Islet precursor cell (in vitro differentiated cells): Measurements from ENCODE around the gene UGDH.
"Not testable (repeated sequence)": the region's sequence is repeated elsewhere in the genome, so short reads cannot be mapped to it uniquely, and the experiment has no call there.

ENCODE experiments used
- DNase-seq: peaks from one replicate; pipeline ENCODE4 v3.0.0-alpha.2; 2018

Gene UGDH

DNA sequence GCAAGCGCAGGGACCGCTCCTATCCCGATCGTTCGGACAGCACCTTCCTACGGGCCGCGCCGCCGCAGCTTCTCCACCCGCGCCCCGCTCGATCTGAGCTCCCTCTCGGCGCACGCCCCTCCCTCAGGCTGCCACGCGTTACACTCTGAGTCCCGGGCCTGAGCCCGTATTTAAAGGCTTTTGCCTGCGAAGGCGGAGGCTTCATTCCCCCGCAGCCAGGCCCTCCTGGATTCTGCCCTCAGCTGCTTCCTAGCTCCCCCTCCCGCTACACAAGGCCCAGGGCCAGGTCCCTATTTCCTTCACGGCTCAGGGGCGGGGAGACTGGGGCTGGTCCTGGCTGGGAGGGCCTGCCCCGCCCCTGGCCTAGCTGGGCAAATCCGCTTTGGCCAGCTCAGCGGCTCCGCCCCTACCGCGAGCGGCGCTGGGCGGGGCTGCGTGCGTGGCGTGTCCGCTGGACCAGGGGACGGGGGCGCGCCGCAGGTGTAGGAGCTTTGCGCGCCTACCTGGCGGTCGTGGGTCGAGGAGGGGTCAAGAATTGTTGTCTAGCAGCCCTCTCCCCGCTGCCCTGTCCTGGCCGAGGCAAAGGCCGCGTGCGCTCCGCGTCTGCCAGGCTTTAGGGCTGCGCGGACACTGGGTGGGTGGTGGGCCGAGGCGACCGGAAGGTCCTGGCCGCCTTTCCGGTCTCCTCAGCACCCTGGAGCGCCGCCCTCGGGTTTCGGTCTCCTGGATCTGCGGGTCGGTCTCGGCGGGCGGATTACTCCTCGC, at the start of gene UGDH:
Gene UGDH (minus strand): TSS at position 144 of the 765 bp plus-strand sequence. CDS start 5,927 bp downstream, outside the sequence.
- DNase-seq = peak; percentile 99

DNA sequence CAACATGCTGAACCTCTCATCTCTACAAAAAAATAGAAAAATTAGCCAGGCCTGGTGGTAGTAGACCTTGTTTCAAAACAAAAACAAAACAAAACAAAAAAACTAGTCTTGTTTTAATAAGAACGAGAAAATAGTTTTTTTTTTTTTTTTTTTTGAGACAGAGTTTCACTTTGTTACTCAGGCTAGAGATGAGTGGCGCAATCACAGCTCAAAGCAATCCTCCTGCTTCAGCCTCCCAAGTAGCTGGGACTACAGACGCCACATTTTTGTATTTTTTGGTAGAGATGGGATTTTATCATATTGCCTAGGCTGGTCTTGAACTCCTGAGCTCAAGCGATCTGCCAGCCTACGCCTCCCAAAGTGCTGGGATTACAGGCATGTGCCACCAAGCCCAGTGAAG, 47.7 kb upstream of the UGDH start:
- no peak for DNase-seq

DNA sequence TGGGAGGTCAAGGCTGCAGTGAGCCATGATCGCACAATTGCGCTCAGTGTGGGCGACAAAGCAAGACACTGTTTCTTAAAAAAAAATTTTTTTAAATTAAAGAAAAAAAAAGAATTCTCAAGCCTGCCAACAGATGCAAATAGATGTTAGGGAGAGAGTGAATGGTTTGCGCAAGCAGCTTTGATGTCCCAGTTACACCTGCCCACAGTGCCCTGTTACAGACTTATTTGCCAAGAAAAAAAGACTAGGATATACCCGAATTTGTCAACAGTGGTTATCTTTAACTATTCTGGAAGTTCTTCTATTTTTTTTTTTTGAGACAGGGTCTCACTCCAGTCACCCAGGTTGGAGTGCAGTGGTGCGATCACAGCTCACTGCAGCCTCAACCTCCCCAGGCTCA, 44.3 kb upstream of the UGDH start:
- no peak for DNase-seq

DNA sequence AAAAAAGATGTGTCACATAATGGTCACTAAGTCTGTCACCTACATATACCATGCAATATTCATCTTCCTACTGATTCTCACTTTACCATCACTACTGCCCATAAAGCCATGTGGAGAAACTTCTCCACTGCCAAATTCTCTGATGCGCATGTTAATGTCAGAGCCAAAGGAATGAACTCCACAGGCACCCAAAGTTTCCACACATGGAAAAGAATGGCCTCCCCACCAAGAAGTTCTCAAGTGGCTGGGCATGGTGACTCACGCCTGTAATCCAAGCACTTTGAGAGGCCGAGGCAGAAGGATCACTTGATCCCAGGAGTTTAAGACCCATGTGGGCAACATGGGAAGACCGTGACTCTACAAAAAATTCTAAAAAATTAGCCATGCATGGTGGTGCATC, 43.8 kb upstream of the UGDH start:
- no peak for DNase-seq

DNA sequence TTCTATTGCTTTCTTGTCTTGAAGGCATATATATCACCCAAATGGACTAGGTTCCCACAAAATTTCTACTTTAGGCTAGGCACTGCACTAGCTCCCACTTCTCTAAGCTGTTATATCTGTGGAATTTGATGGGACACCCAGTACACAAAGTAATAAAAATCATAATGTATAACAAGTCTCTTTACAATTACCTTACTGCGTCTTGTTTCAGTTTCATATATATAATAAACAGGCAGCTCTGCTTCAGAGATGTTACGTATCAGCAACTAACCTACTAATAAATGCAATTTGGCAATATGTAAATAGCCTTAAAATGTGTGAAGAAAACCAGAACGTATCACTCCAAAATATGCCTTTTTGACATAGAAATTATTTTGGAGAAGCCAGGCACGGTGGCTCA, 42.0 kb upstream of the UGDH start:
- no peak for DNase-seq

DNA sequence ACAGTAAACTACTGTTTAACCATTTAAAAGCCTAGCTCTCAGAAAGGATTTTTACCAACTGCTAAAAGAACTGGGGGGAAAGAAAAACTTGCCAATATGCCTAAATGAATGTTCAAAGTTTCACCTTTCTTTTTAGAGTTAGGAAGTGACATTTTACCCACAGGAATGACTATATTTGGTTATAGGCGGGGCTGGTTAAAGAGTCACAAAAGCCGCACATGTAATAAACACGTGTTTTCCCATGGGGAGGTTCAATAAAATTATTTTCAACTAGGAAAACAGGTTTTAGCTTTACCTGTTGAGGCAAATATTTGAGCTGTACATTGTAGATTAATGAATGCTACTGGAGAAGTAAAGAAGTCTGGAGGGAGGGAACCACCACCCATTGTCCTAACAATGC, 41.6 kb upstream of the UGDH start:
- DNase-seq = no peak

DNA sequence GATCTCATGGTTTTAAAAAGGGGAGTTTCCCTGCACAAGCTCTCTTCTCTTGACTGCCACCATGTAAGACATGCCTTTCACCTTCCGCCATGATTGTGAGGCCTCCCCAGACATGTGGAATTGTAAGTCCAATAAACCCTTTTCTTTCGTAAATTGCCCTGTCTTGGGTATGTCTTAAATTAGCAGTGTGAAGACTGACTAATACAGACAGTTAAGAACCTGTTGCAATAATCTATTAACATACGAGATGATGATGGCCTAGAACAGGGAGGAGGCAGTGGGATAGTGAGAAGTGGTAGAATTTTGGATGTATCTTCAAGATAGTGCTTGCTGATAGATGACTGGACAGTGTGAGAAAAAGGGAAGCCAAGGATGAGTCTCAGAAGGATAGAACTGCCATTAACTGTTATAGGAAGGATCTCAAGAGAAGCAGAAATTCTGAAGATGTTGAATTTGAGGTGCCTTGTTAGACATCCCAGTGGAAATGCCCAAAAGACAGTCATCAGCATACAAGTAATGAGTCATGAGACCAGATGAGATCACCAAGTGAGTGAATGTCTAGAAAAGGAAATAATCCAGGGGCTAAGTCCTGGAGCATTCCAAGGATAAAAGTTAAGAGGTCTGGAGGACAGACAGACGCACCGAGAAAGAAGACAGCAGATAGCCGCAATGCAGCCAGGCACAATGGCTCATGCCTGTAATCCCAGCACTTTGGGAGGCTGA, 38.8 kb upstream of the UGDH start:
- DNase-seq = no peak

DNA sequence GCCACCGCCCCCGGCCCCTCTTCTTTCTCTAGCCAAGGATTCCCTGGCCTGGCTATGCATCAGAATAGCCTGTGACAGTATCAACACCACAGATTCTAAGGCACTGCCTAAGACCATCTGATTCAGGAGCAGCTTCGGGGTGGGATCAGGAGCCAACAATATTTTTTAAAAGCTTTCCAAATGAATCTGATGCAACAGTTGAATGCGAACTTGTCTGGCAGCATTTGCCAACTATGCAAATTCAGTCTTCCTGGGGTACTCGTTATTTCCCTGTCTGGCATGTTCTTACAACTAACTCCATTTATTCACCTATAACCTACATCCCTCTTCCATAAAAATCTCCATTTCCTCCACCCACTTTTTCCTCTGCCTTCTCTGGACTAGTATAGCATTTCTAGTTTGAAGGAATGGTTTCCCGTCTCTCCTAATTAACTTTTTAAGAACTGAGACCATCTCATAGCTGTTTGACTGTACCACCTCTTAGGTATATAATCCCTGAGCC, 36.2 kb upstream of the UGDH start:
- DNase-seq = no peak

DNA sequence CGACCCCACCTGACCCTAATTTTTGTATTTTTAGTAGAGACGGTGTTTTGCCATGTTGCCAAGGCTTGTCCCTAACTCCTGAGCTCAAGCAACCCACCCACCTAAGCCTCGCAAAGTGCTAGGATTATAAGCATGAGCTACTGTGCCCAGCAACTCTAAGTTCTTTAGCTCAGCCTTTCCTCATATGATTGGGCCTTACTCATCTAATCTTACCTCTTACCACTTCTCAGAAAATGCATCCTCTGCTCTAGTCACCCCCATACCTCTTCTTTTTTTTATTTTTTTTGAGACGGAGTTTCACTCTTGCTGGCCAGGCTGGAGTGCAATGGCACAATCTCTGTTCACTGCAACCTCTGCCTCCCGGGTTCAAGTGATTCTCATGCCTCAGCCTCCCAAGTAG, 35.6 kb upstream of the UGDH start:
- no peak for DNase-seq

DNA sequence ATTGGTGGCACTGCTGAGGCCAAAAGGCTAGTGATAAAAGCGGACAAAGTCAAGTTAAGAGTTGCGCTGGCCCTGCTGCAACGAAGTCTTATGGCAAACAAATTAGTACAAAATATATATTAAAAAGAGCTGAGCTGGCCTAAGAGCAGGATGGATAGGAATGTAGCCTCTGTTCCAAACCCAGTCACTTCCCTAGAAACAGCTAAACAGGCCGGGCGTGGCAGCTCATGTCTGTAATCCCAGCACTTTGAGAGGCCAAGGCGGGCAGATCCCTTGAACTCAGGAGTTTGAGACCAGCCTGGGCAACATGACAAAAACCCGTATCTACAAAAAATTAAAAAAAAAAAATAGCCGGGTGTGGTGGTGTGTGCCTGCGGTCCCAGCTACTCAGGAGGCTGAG, 32.4 kb upstream of the UGDH start:
- DNase-seq = no peak

DNA sequence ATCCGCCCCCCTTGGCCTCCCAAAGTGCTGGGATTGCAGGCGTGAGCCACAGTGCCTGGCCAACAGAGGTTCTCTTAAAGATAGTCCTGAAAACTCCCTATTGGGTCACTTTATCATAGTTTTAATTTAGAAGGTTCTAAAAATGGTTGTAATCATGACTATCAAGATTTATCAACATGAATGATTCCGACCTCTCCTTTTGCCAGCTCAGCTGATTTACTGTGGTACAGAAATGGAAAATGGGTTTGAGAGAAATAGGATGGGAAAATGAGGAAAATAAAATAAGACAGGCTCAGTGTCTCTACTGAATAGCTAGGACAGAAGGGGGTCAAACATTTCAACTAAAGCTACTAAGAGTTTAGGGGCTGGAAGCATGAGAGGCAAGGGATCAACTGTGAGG, 28.2 kb upstream of the UGDH start:
- DNase-seq = no peak

DNA sequence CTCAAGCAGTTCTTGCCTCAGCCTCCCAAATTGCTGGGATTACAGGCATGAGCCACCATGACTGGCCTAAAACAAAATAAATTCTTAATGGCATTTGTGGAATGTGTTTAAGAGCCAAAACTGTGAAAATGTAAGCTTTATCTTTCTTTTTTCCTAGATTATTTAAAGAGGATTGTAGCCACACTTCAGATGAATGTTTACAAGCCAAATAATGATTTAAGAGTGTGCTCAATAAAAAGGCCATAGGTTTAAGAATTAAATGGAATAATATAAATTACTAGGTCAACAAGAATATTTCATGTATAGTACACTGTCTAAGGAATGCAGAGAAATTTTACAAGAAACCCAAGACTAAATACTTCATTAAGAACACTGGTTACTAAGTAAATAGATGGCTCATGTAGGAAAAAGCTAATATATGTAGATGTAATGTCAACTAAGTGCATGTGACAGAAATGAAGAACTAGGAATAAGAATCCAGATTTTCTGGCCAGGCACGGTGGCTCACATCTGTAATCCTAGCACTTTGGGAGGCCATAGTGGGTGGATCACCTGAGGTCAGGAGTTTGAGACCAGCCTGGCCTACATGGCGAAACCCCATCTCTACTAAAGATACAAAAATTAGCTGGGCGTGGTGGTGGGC, 21.3 kb upstream of the UGDH start:
- DNase-seq = no peak

DNA sequence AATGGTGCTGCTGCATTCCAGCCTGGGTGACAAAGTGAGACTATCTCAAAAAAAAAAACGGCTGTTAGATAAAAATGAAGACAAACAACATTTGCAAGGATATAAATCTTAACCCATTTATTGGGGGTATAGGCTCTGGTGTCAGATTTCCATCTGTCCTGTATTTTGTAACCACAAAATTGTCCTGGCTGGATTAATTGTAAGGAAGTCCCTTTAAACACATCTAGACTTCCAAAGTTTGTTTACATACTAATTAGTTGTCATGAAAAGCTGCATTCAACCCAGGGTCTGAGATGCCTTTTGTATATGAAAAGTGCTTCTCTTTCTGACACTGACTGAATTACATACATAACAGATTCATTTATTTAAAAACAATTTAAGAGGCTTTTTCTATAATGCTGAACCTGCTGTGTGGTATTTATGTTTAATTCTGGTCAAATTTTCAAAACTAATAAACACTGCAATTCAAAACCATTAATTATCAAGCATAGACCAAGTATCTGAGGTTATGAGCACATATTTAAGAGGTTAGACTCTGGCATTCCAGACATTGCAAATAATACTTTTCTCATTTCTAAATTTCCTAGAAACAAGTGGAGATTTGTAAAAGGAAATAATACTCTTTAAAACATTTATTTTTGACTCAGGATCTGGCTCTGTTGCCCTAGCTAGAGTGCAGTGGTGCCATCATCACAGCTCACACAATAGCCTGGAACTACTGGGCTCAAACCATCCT, 17.5 kb upstream of the UGDH start:
- DNase-seq = no peak

DNA sequence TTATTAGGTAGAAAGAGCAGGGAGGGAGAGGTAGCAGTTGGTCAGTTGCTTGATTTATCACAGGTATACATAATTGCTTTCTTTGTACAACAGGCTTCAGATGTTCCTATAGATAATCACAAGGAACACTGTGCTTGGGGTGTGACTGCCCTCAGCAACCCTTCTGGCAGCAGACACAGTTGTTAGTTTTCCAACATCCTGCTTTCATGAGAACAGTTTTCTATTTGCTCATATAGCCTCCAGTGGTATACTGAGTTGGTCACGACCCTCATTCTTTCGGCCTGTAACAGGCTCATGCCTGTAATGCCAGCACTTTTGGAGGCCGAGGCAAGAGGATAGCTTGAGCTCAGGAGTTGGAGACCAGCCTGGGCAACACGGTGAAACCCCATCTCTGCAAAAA, 16.8 kb upstream of the UGDH start:
- not testable (repeated sequence) for DNase-seq

DNA sequence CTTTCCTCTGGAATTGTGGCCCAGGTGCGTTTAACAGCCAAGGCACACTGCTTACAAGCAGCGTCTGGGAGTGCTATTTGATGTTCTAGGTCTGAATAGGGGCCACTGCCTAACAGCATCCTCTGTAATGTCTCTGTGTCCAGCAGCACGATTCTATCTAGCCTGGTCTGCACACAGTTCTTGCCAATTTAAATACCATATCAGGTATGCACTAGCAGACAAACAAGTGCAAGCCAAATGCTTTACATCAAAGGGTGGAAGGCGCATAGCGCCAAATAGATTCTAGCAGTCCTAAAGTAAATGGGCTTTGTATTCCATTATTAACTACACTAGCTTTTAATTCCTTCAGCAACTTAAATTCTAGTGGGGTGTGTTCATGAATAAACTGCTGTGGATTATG, 15.8 kb upstream of the UGDH start:
- no peak for DNase-seq

DNA sequence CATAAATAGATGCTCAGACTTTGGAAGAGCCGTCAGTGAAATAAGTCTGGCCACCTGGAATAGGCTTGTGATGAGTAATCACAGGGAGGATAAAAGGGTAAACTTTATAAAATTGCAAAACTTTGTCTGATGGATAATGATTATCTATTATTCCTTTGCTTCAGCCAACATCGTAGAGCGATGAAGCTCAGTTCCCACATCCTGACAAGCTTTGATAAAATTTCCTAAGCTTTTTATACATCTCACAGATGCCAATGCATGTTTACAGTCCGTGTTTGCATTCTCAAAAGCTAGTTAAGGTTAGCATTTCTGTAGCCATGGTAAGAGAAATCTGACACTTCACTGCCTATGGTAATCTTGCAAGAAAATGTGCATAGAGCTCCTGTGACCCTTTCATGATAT, 15.4 kb upstream of the UGDH start:
- no peak for DNase-seq

DNA sequence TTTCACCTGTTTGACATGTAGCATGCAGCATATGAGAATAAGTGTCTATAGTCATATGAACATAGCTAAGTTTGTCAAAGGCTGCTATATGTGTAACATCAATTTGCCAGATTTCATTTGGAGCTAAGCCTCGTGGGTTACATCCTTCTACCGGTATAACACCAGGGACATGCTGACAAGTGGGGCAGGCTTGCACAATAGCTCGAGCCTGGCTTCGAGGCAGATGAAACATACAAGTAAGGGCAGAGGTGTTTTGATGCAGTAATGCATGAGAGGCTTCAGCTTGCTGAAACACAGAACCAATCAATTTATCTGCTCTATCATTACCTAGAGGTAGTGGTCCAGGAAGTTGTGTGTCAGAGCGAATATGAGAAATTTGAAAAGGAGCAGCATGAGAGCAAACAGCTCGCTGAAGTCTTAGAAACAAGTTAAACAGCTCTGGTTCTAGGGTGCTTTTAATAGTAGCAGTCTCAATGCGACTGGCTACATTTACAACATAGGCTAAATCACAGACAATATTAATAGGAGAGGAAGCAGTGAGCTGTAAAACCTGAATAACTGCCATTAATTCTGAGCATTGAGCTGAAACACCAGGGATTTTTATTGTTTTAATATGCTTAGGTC, 14.9 kb upstream of the UGDH start:
- no peak for DNase-seq

DNA sequence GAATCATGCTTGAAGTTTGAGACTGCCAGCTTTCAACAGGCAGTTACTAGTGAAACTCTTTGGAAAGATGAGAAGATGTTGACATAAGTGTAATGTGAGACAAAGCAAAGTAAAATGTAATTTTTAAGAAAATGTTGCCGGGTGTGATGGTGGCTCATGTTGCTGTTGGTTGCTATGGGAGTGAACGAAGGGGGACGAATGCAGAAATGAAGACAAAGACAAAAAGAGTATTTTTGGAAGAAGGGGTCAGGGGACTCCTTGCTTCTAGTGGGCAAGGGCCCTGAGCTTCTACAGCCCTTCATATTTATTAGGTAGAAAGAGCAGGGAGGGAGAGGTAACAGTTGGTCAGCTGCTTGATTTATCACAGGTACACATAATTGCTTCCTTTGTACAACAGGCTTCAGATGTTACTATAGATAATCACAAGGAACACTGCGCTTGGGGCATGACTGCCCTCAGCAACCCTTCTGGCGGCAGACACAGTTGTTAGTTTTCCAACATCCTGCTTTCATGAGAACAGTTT, 11.9 kb upstream of the UGDH start:
- DNase-seq = no peak

DNA sequence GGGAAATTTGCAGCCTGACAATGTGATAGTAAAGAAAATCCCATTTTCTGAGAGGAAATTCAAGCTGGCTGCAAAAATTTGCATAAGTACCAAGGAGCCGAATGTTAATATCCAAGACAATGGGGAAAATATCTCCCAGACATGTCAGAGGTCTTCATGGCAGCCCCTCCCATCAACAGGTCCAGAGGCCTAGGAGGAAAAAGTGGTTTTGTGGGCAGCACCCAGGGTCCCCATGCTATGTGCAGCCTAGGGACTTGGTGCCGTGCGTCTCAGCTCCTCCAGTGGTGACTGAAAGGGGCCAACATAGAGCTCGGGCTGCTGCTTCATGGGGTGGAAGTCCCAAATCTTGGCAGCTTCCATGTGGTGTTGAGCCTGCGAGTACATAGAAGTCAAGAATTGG, 6.3 kb upstream of the UGDH start:
- no peak for DNase-seq

DNA sequence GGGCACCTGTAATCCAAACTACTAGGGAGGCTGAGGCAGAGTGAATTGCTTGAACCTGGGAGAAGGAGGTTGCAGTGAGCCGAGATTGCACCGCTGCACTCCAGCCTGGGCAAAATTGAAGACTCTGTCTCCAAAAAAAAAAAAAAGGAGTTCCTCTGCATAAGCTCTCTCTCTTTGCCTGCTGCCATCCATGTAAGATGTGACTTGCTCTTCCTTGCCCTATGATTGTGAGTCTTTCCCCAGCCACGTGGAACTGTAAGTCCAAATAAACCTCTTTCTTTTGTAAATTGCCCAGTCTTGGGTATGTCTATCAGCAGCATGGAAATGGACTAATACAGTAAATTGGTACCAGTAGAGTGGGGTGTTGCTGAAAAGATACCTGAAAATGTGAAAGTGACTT, 5.0 kb upstream of the UGDH start:
- DNase-seq = not testable (repeated sequence)

DNA sequence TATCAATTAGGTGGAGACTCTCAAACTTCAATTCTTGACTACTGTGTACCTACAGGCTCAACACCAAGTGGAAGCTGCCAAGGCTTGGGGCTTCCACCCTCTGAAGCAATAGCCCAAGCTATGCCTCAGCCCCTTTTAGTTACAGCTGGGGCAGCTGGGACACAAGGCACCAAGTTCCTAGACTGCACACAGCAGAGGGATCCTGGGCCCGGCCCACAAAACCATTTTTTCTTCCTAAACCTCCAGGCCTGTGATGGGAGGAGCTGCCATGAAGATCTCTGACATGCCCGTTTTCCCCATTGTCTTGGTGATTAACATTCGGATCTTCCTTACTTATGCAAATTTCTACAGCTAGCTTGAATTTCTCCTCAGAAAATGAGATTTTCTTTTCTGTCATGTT, 3.4 kb upstream of the UGDH start:
- no peak for DNase-seq

DNA sequence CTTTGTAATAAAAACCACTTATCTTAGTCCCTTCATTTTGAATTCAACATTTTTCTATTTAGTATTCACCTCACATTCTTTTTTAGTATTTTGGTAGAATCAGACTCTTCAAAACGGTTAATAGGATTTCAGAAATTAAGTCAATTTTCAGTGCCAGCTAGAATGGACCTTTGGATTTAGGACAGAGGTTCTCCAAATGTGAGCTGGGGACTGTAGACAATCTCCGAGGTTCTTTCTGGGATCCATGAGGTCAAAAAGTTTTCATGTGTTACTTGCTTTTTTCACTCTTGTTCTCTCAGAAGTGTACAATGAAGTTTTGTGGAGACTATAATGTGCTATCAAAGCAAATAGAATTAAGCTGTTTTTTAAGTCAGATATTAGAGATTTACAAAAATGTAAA, 2.3 kb upstream of the UGDH start:
- no peak for DNase-seq

DNA sequence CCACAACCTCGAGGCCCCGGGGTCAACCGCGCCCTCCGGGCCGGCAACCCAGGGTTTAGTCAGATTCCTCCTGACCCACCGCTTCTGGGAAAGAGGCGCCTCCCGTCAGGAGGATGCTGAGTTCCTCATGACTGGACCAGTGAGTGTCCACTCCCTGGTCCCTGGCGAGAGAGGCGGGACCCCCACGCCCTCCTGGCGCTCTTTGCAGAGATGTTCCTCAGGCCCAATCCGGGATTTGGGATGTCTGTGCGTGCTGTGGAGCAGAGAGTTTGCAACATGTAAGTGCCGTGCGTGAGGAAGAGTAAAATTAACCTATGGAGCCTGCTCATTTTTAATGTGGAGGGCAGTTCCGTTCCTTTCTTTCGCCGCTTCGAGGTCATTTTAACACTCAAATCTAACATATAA, 824 bp upstream of the UGDH start:
- DNase-seq = no peak
